SK-N-SH treated with all-trans-retinoic acid at 6 μM for 48 hours (cell line): ENCODE measurements around the gene LRRC15.

Source experiments
- ESRRG ChIP-seq: fragments of 250-450 bp; sonication (Bioruptor Pico); IDR thresholded peaks from 2 replicates; pipeline ENCODE4 v1.6.1; 2021; ENCODE audit warnings: mild to moderate bottlenecking
- GLIS3 ChIP-seq: fragments of 250-450 bp; sonication (Bioruptor Pico); IDR thresholded peaks from 2 replicates; pipeline ENCODE4 v1.5.0; 2020; ENCODE audit warnings: mild to moderate bottlenecking, moderate library complexity
- OSR1 ChIP-seq: fragments of 250-450 bp; sonication (Bioruptor Pico); IDR thresholded peaks from 2 replicates; pipeline ENCODE4 v1.8.0; 2022; ENCODE audit warnings: moderate library complexity, mild to moderate bottlenecking, inconsistent platforms
- TCF4 ChIP-seq: fragments of 250-450 bp; sonication (Bioruptor Pico); IDR thresholded peaks from 2 replicates; pipeline ENCODE4 v1.8.0; 2021; ENCODE audit warnings: mild to moderate bottlenecking, moderate library complexity, borderline replicate concordance
- TOX ChIP-seq: fragments of 250-450 bp; sonication (Bioruptor Pico); IDR thresholded peaks from 2 replicates; pipeline ENCODE4 v1.8.0; 2021; ENCODE audit warnings: mild to moderate bottlenecking, moderate library complexity, borderline replicate concordance
- ZFP30 ChIP-seq: fragments of 450-650 bp; formaldehyde crosslinking; IDR thresholded peaks from 2 replicates; pipeline ENCODE4 v1.5.0; 2022; ENCODE audit warnings: mild to moderate bottlenecking, moderate library complexity
- ZNF70 ChIP-seq: fragments of 450-650 bp; formaldehyde crosslinking; IDR thresholded peaks from 2 replicates; pipeline ENCODE4 v1.5.0; 2020; ENCODE audit warnings: mild to moderate bottlenecking, moderate library complexity

- TF ChIP-seq ZNF70 (CRISPR knock-in tag), result no peak
- no peak for TF ChIP-seq TOX (CRISPR knock-in tag)
- TF ChIP-seq OSR1 (CRISPR knock-in tag), result no peak
- no peak for TF ChIP-seq ESRRG (CRISPR knock-in tag)
- TF ChIP-seq TCF4, result no peak
- TF ChIP-seq ZFP30, result no peak
- TF ChIP-seq GLIS3 (CRISPR knock-in tag), result no peak
Measured at GRCh38 chr3:194418671-194419070, 49.1 kb upstream of the LRRC15 start.
